Hepatocyte (in vitro differentiated cells): Measurements from ENCODE around the gene BCL2. TPM values are rescaled to one million over a fixed set of nuclear protein-coding genes. Genes with fewer than 3 reads are reported as not detected.

ENCODE experiments used
- DNase-seq: peaks from one replicate; pipeline ENCODE4 v3.0.0-alpha.2; 2016; ENCODE audit warnings: low spot score
- H2AFZ ChIP-seq: fragments of 200-600 bp; sonication (generic); 2 replicates; pipeline ENCODE4 v1.6.0; 2016; ENCODE audit warnings: antibody characterized with exemption, mild to moderate bottlenecking
- H3K27ac ChIP-seq: fragments of 200-600 bp; sonication (generic); 2 replicates; pipeline ENCODE4 v1.5.1; 2016; ENCODE audit warnings: mild to moderate bottlenecking
- H3K27me3 ChIP-seq: fragments of 200-600 bp; sonication (generic); 2 replicates; pipeline ENCODE4 v1.6.1; 2016
- H3K36me3 ChIP-seq: fragments of 200-600 bp; sonication (generic); replicated peaks from 2 replicates; pipeline ENCODE4 v1.5.1; 2016; ENCODE audit warnings: low read depth; ENCODE audit not compliant: insufficient read depth
- H3K4me1 ChIP-seq: fragments of 200-600 bp; sonication (generic); 2 replicates; pipeline ENCODE4 v1.5.1; 2016; ENCODE audit warnings: mild to moderate bottlenecking, moderate library complexity; ENCODE audit not compliant: insufficient read depth
- H3K4me2 ChIP-seq: fragments of 200-600 bp; sonication (generic); 2 replicates; pipeline ENCODE4 v1.6.0; 2016
- H3K4me3 ChIP-seq: fragments of 200-600 bp; sonication (generic); 2 replicates; pipeline ENCODE4 v1.5.1; 2016; ENCODE audit warnings: mild to moderate bottlenecking
- H3K79me2 ChIP-seq: fragments of 200-600 bp; sonication (generic); 2 replicates; pipeline ENCODE4 v1.6.0; 2017; ENCODE audit warnings: mild to moderate bottlenecking
- H3K9me2 ChIP-seq: fragments of 200-600 bp; sonication (generic); replicated peaks from 2 replicates; pipeline ENCODE4 v1.6.0; 2017; ENCODE audit warnings: mild to moderate bottlenecking; ENCODE audit not compliant: insufficient read depth
- H3K9me3 ChIP-seq: fragments of 200-600 bp; sonication (generic); 2 replicates; pipeline ENCODE4 v1.5.1; 2016; ENCODE audit warnings: low read depth, mild to moderate bottlenecking
- H4K20me1 ChIP-seq: fragments of 200-600 bp; sonication (generic); 2 replicates; pipeline ENCODE4 v1.6.0; 2016; ENCODE audit warnings: mild to moderate bottlenecking; ENCODE audit not compliant: insufficient read depth, poor library complexity, severe bottlenecking
- CTCF ChIP-seq: fragments of 200-600 bp; sonication (generic); IDR thresholded peaks from 2 replicates; pipeline ENCODE4 v1.5.1; 2016; ENCODE audit warnings: antibody characterized with exemption, mild to moderate bottlenecking; ENCODE audit not compliant: poor library complexity
- EZH2 ChIP-seq: fragments of 200-600 bp; sonication (generic); IDR thresholded peaks from 2 replicates; pipeline ENCODE4 v1.6.1; 2016; ENCODE audit warnings: antibody characterized with exemption, mild to moderate bottlenecking, borderline replicate concordance
- EZH2phosphoT487 ChIP-seq: fragments of 200-600 bp; sonication (generic); IDR thresholded peaks from one replicate; pipeline ENCODE4 v1.6.1; 2018; ENCODE audit warnings: antibody characterized with exemption, mild to moderate bottlenecking, low read depth, moderate library complexity; ENCODE audit not compliant: unreplicated experiment, severe bottlenecking
- WGBS: methylation state at CpG from one replicate; pipeline ENCODE4 v1.1.6; 2016; ENCODE audit warnings: low lambda C conversion rate; ENCODE audit errors: missing lambda C conversion rate; 5-methylcytosine and 5-hydroxymethylcytosine counted together
- polyA plus RNA-seq: library from polyadenylated mRNA; unstranded; fragments of >200 nt; fragmentation: Nextera tagmentation; extraction: Ambion mirVana; gene quantifications from 2 replicates; pipeline ENCODE4 v1.2.1, GENCODE V29; 2016
- total RNA-seq: library from RNA; depleted of rRNA; stranded (reverse); fragments of >200 nt; gene quantifications from 2 replicates; pipeline ENCODE4 v1.2.3, GENCODE V29; 2014

The BCL2 gene
- total and polyA plus RNA-seq, 2 experiments from 2014 or later, result 1.0 to 11.4 TPM

- 99% methylated on average over 7 of the region's 7 CpGs for WGBS
- H3K27ac ChIP-seq, result no peak overlapping the region
- H3K36me3 ChIP-seq, result no peaks in the 10 kb centered on the region
- H3K27me3 ChIP-seq, result no peaks in the 10 kb centered on the region
- no peaks in the 10 kb centered on the region for H4K20me1 ChIP-seq
- TF ChIP-seq EZH2, result no peak
- no peak for TF ChIP-seq EZH2phosphoT487
- no peak for TF ChIP-seq CTCF
- no peak overlapping the region for H2AFZ ChIP-seq
- no peaks in the 10 kb centered on the region for H3K9me2 ChIP-seq
- no peaks in the 10 kb centered on the region for H3K4me1 ChIP-seq
- H3K4me2 ChIP-seq, result no peak overlapping the region
- H3K4me3 ChIP-seq, result no peak overlapping the region
- H3K9me3 ChIP-seq, result no peaks in the 10 kb centered on the region
- DNase-seq, result no peak
- H3K79me2 ChIP-seq, result peaks cover 3% of the 10 kb centered on the region
Measured at GRCh38 chr18:63356272-63356896, 36.8 kb upstream of the BCL2 start.

- Histone ChIP-seq H4K20me1 (no peaks in the 10 kb centered on the region), H3K36me3 (no peaks in the 10 kb centered on the region), H3K4me2 (no peak overlapping the region), H3K79me2 (no peaks in the 10 kb centered on the region), H3K9me3 (no peaks in the 10 kb centered on the region), H3K4me3 (no peak overlapping the region), H3K27me3 (no peaks in the 10 kb centered on the region), H3K4me1 (no peaks in the 10 kb centered on the region), H2AFZ (no peak overlapping the region), H3K27ac (no peak overlapping the region), H3K9me2 (no peaks in the 10 kb centered on the region)
- 48% methylated on average over 2 of the region's 2 CpGs for WGBS
- no peak for TF ChIP-seq CTCF
- TF ChIP-seq EZH2, result no peak
- TF ChIP-seq EZH2phosphoT487, result no peak
- DNase-seq, result no peak
Measured at GRCh38 chr18:63350230-63350629, 30.7 kb upstream of the BCL2 start.

- H3K36me3 ChIP-seq, result no peaks in the 10 kb centered on the region
- WGBS, result 94% methylated on average over 7 of the region's 7 CpGs
- H4K20me1 ChIP-seq, result no peaks in the 10 kb centered on the region
- no peak for TF ChIP-seq EZH2phosphoT487
- no peak for TF ChIP-seq CTCF
- TF ChIP-seq EZH2, result no peak
- H3K27me3 ChIP-seq, result no peaks in the 10 kb centered on the region
- H3K4me1 ChIP-seq, result no peaks in the 10 kb centered on the region
- H2AFZ ChIP-seq, result no peak overlapping the region
- H3K27ac ChIP-seq, result no peak overlapping the region
- H3K9me2 ChIP-seq, result no peaks in the 10 kb centered on the region
- DNase-seq, result no peak
- no peaks in the 10 kb centered on the region for H3K9me3 ChIP-seq
- no peak overlapping the region for H3K4me2 ChIP-seq
- H3K4me3 ChIP-seq, result no peak overlapping the region
- H3K79me2 ChIP-seq, result no peaks in the 10 kb centered on the region
Measured at GRCh38 chr18:63348508-63349136, 29.1 kb upstream of the BCL2 start.
